ENCODE data around the gene FGF22.

FGF22 gene

DNA sequence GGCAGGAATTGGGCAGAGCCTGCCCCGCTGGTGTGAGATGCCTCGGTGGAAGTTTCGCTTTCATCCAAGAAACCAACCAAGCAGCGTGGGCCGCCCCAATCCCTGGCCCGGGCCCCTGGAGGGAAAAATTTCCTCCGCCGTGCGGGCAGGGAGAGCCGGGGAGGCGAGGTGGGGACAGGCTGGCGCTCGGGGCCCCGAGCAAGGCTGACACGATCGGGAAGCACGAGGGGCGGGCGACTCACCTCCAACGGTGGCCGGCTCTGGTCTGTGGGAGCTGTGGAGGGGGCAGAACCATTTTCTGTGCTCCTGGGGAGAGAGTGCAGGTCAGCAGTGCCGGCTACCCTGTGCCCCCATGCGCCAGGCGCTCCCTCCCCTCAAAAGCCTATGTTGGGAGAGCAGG is 12.3 kb downstream of the FGF22 start:
- TF ChIP-seq MAX (IDR thresholded peaks at IDR 0.05) (no peak), CREB1 (IDR thresholded peaks at IDR 0.05; ENCODE audit: low read depth) (no peak), EP300 (IDR thresholded peaks at IDR 0.05; ENCODE audit: borderline replicate concordance) (no peak), YY1 (IDR thresholded peaks at IDR 0.05; ENCODE audit: low read depth) (no peak), USF1 (IDR thresholded peaks at IDR 0.05) (no peak), TEAD4 (IDR thresholded peaks at IDR 0.05) (no peak), EGR1 (IDR thresholded peaks at IDR 0.05) (no peak), TCF12 (IDR thresholded peaks at IDR 0.05; ENCODE audit: low read depth) (no peak), REST (IDR thresholded peaks at IDR 0.05; ENCODE audit: low read depth) (no peak), NFIC (IDR thresholded peaks at IDR 0.05) (no peak), ZBTB7A (IDR thresholded peaks at IDR 0.05; ENCODE audit: low read depth) (no peak), TAF1 (IDR thresholded peaks at IDR 0.05; ENCODE audit: low read depth) (no peak), CEBPB (IDR thresholded peaks at IDR 0.05) (no peak), FOXM1 (IDR thresholded peaks at IDR 0.05; ENCODE audit: borderline replicate concordance, low read depth) (no peak), RAD21 (IDR thresholded peaks at IDR 0.05; ENCODE audit: low read depth) (no peak)

DNA sequence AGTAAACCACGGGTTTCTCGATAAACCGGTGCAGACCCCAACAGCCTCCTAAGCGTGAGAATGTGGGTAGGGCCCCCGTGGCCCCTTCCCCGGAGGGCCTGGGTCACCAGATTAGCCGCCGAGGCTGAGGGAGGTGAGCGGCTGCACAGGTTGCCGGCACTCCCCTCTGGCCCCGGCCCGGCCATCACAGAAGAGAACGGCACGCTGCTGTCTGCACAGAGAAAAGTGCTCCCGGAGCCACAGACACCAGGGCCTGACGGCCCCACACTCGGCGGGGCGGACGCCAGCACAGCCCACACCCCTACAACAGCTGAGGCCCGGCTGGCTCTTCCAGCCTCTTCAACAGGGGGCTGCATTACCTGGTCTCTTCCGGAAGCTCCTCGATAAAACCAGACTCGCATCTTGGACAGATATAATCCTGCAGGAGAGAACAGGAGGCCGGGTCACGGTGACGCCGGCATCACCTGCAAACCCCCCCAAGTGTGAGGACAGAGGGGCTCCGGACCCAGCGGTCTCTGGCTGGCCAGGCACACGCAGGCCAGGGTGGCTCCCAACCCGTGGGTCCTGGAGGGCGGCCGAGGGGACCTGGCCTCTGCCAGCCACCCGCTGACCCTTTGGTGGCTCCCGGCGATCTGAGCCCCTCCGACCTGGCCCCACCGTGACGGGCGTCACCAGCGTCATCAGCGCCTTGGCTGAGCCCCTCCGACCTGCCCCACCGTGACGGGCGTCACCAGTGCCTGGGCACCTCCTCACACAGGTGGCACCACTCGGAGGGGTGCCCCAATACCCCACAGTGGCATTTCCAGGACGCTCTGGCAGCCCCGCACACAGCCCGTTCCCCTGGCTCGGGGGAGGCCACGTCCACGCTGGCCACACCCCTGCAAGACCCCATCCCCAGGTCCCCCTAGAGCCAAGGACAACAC is 13.0 kb downstream of the FGF22 start:
- TF ChIP-seq FOXM1 (IDR thresholded peaks at IDR 0.05; ENCODE audit: borderline replicate concordance, low read depth) = no peak
- no peak for TF ChIP-seq MAX (IDR thresholded peaks at IDR 0.05)
- TF ChIP-seq USF1 (IDR thresholded peaks at IDR 0.05) = no peak
- no peak for TF ChIP-seq TAF1 (IDR thresholded peaks at IDR 0.05; ENCODE audit: low read depth)
- TF ChIP-seq TEAD4 (IDR thresholded peaks at IDR 0.05) = no peak
- TF ChIP-seq CEBPB (IDR thresholded peaks at IDR 0.05) = no peak
- no peak for TF ChIP-seq RAD21 (IDR thresholded peaks at IDR 0.05; ENCODE audit: low read depth)

DNA sequence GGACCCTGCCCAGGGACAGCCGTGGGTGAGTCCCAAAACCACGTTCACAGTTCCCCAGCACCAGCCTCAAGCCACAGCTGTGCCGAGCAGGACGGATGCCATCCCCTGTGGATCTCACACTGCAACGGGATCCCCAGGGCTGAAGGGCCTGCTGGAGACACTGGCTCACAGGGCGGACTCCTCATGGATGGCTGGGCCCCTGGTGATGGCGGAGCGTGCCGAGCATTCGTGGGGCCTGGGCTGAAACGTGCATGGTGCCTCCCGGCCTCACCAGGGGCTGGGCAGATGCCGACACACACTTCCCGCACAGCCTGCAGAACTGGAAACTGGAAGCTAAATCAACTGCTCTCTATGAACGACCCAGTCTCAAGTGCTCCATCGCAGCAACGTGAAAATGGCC is 13.7 kb downstream of the FGF22 start:
- TF ChIP-seq MAX (IDR thresholded peaks at IDR 0.05) (no peak), REST (IDR thresholded peaks at IDR 0.05; ENCODE audit: low read depth) (no peak), YY1 (IDR thresholded peaks at IDR 0.05; ENCODE audit: low read depth) (no peak), CREB1 (IDR thresholded peaks at IDR 0.05; ENCODE audit: low read depth) (no peak), CEBPB (IDR thresholded peaks at IDR 0.05) (no peak), EP300 (IDR thresholded peaks at IDR 0.05; ENCODE audit: borderline replicate concordance) (no peak), NFIC (IDR thresholded peaks at IDR 0.05) (no peak)

DNA sequence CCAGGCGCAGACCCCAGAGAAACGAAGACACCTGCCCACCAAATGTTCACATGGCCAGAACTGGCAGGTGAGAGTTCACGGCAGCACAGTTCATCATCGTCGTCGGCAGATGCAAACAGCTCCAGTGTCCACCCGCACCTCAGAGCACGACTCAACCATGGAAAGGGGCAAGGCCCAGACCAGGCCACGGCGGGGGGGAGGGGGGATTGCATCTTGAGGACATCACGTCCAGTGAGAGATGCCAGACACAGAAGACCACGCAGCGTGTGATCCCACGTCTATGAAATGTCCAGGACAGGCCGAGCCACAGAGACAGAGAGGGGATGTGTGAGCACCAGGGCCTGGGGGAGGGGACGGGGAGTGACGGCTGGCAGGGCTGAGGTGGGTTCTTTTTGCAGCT is 16.0 kb downstream of the FGF22 start:
- no peak for TF ChIP-seq EP300 (IDR thresholded peaks at IDR 0.05; ENCODE audit: borderline replicate concordance)
- no peak for TF ChIP-seq YY1 (IDR thresholded peaks at IDR 0.05; ENCODE audit: low read depth)
- TF ChIP-seq TCF12 (IDR thresholded peaks at IDR 0.05; ENCODE audit: low read depth) = no peak
- no peak for TF ChIP-seq MAX (IDR thresholded peaks at IDR 0.05)
- no peak for TF ChIP-seq USF1 (IDR thresholded peaks at IDR 0.05)

GRCh38 chr19:656751-657559 is 17.3 kb downstream of the FGF22 start:
- no peak for TF ChIP-seq CREB1 (IDR thresholded peaks at IDR 0.05; ENCODE audit: low read depth)
- no peak for TF ChIP-seq FOXM1 (IDR thresholded peaks at IDR 0.05; ENCODE audit: borderline replicate concordance, low read depth)
- no peak for TF ChIP-seq EP300 (IDR thresholded peaks at IDR 0.05; ENCODE audit: borderline replicate concordance)
- no peak for TF ChIP-seq USF1 (IDR thresholded peaks at IDR 0.05)
- no peak for TF ChIP-seq EGR1 (IDR thresholded peaks at IDR 0.05)
- no peak for TF ChIP-seq TCF12 (IDR thresholded peaks at IDR 0.05; ENCODE audit: low read depth)
- TF ChIP-seq RAD21 (IDR thresholded peaks at IDR 0.05; ENCODE audit: low read depth) = no peak
- TF ChIP-seq TAF1 (IDR thresholded peaks at IDR 0.05; ENCODE audit: low read depth) = no peak
- no peak for TF ChIP-seq NFIC (IDR thresholded peaks at IDR 0.05)
- no peak for TF ChIP-seq ZBTB7A (IDR thresholded peaks at IDR 0.05; ENCODE audit: low read depth)
- TF ChIP-seq YY1 (IDR thresholded peaks at IDR 0.05; ENCODE audit: low read depth) = no peak
- TF ChIP-seq REST (IDR thresholded peaks at IDR 0.05; ENCODE audit: low read depth) = no peak
- no peak for TF ChIP-seq TEAD4 (IDR thresholded peaks at IDR 0.05)
- TF ChIP-seq CEBPB (IDR thresholded peaks at IDR 0.05) = no peak
- no peak for TF ChIP-seq MAX (IDR thresholded peaks at IDR 0.05)
